OCI-LY7 (cell line): ENCODE data around the gene SSU72. TPM values are rescaled to one million over a fixed set of nuclear protein-coding genes. Genes with fewer than 3 reads are reported as not detected.

Source experiments
- BruUV-seq: library from RNA; stranded (reverse); fragments of 400-500 nt; replicated peaks from 2 replicates; lab custom pipeline; 2021; lab: Mats Ljungman, UMichigan
- CTCF ChIA-PET: fragments of 300-600 bp; sonication (Branson Sonifier 250); formaldehyde crosslinking; loops from one replicate; lab custom pipeline; 2022; ENCODE audit warnings: antibody characterized with exemption; ENCODE audit not compliant: unreplicated experiment; lab: Charles Lee
- POLR2A ChIA-PET: fragments of 300-600 bp; sonication (Branson Sonifier 250); formaldehyde crosslinking; loops from one replicate; lab custom pipeline; 2022; ENCODE audit warnings: antibody characterized with exemption; lab: Charles Lee
- DNase-seq: peaks from one replicate; pipeline ENCODE4 v3.0.0-alpha.2; 2015; ENCODE audit warnings: low spot score
- H2AFZ ChIP-seq: fragments of 200-600 bp; sonication (generic), shearing (Covaris generic); 2 replicates; pipeline ENCODE4 v1.6.1; 2014; ENCODE audit warnings: mild to moderate bottlenecking, antibody characterized with exemption, low read length, moderate library complexity
- H3K27ac ChIP-seq: fragments of 200-600 bp; sonication (generic); 2 replicates; pipeline ENCODE4 v1.5.1; 2014; ENCODE audit warnings: mixed run types, low read depth, mild to moderate bottlenecking, moderate library complexity, low read length, inconsistent platforms; ENCODE audit not compliant: poor library complexity, severe bottlenecking
- H3K36me3 ChIP-seq: fragments of 200-600 bp; sonication (generic); 2 replicates; pipeline ENCODE4 v1.6.1; 2014; ENCODE audit warnings: mild to moderate bottlenecking, antibody characterized with exemption, low read length, moderate library complexity, mixed read lengths; ENCODE audit not compliant: insufficient read depth
- H3K4me1 ChIP-seq: fragments of 200-600 bp; sonication (generic); 2 replicates; pipeline ENCODE4 v1.5.1; 2014; ENCODE audit warnings: mild to moderate bottlenecking, low read length; ENCODE audit not compliant: insufficient read depth, poor library complexity, severe bottlenecking
- H3K4me2 ChIP-seq: fragments of 200-600 bp; sonication (generic); 2 replicates; pipeline ENCODE4 v1.6.1; 2014; ENCODE audit warnings: mild to moderate bottlenecking, low read length
- H3K4me3 ChIP-seq: fragments of 200-600 bp; sonication (generic); 2 replicates; pipeline ENCODE4 v1.5.1; 2014; ENCODE audit warnings: mild to moderate bottlenecking, low read depth, low read length; ENCODE audit not compliant: poor library complexity, severe bottlenecking
- H3K79me2 ChIP-seq: fragments of 200-600 bp; sonication (generic); 2 replicates; pipeline ENCODE4 v1.6.1; 2016; ENCODE audit warnings: low read depth, mild to moderate bottlenecking, low read length, moderate library complexity, mixed read lengths; ENCODE audit not compliant: insufficient read depth
- H3K9me2 ChIP-seq: fragments of 200-600 bp; sonication (generic); 2 replicates; pipeline ENCODE4 v1.6.1; 2016; ENCODE audit warnings: mild to moderate bottlenecking, low read length, mixed read lengths; ENCODE audit not compliant: insufficient read depth
- H3K9me3 ChIP-seq: fragments of 200-600 bp; sonication (generic); 2 replicates; pipeline ENCODE4 v1.6.1; 2014; ENCODE audit warnings: mild to moderate bottlenecking, mixed run types, low read length, mixed read lengths
- H4K20me1 ChIP-seq: fragments of 200-600 bp; sonication (generic); 2 replicates; pipeline ENCODE4 v1.6.1; 2014; ENCODE audit warnings: mild to moderate bottlenecking, antibody characterized with exemption, low read length, moderate library complexity, mixed read lengths; ENCODE audit not compliant: insufficient read depth
- EZH2phosphoT487 ChIP-seq: fragments of 200-600 bp; sonication (generic); IDR thresholded peaks from 2 replicates; pipeline ENCODE4 v1.6.1; 2018; ENCODE audit warnings: low read depth, borderline replicate concordance, mild to moderate bottlenecking, mixed run types, antibody characterized with exemption, low read length, moderate library complexity, mixed read lengths
- intact Hi-C: fragments of 100-400 bp; cut with micrococcal nuclease; formaldehyde crosslinking; loops from one replicate; pipeline ENCODE4 v1.10.0; 2022; ENCODE audit not compliant: unreplicated experiment
- total RNA-seq, 2 experiments: library from RNA; depleted of rRNA in 1 of 2; stranded (reverse); fragments of >200 nt in 1 of 2; shearing (Covaris generic) in 1 of 2; gene quantifications; 2 replicates each; pipeline ENCODE4 v1.2.3, GENCODE V29; 2014 to 2022
- TF ChIP-seq, protein P1 (sequence below): fragments of 200-600 bp; sonication (generic); conservative IDR thresholded peaks from 2 replicates; pipeline ENCODE4 v1.5.1; 2014; ENCODE audit warnings: mild to moderate bottlenecking, antibody characterized with exemption, low read length, moderate library complexity, mixed read lengths

The SSU72 gene
- total RNA-seq, 2 experiments from 2014 or later, result 97.7 to 149 TPM

DNA sequence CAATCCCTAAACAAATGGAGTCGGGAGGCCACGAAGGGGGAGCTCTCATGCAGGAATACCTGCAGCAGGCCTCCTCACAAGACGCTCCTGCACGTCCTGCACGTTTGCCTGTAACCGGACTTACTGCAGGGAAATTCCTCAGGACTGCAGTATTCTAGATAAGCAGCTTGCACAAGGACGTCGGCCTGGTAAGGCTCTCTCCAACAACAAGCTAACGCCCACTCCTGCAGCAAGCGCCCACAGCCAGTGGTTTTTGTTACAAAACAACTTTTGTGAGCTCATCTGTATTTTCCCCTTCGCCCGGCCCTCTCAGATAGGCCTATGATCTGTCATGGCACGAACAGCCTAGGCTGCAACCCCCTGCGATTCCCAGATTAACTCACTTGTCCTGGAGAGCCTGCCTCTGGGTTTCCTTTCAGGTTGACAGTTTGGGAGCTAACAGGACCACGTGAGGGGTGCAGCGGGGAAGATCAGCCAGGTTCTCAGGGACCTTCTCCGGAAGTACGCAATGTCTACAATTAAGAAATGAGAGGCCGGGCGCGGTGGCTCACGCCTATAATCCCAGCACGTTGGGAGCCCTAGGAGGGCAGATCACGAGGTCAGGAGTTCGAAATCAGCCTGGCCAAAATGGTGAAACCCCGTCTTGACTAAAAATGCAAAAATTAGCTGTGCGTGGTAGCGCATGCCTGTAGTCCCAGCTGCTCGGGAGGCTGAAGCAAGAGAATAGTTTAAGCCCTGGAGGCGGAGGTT is 39.7 kb upstream of the SSU72 start:
- no TSS peak for BruUV-seq
- H3K27ac ChIP-seq, result no peak overlapping the region
- POLR2A ChIA-PET, result interaction anchor here (0.6 to 1.9 kb wide), 5 partner anchors 10 to 214 kb away, joined by 3 to 4 read pairs (median 3); no protein-coding TSS in a partner anchor
- H3K36me3 ChIP-seq, result no peaks in the 10 kb centered on the region
- H3K9me2 ChIP-seq, result no peaks in the 10 kb centered on the region
- peaks cover 36% of the 10 kb centered on the region for H3K4me1 ChIP-seq
- peak overlapping the region; percentile 95 for H3K4me2 ChIP-seq
- intact Hi-C loops, result no loop called here
- CTCF ChIA-PET, result interaction anchor here (1.2 kb wide), 1 partner anchor 11 kb away, joined by 13 read pairs; no protein-coding TSS in a partner anchor
- no peaks in the 10 kb centered on the region for H4K20me1 ChIP-seq
- H3K9me3 ChIP-seq, result no peaks in the 10 kb centered on the region
- DNase-seq, result no peak
- peaks cover 14% of the 10 kb centered on the region; the same call in 1 of the 2 replicates for H3K79me2 ChIP-seq
- TF ChIP-seq, protein P1, sequence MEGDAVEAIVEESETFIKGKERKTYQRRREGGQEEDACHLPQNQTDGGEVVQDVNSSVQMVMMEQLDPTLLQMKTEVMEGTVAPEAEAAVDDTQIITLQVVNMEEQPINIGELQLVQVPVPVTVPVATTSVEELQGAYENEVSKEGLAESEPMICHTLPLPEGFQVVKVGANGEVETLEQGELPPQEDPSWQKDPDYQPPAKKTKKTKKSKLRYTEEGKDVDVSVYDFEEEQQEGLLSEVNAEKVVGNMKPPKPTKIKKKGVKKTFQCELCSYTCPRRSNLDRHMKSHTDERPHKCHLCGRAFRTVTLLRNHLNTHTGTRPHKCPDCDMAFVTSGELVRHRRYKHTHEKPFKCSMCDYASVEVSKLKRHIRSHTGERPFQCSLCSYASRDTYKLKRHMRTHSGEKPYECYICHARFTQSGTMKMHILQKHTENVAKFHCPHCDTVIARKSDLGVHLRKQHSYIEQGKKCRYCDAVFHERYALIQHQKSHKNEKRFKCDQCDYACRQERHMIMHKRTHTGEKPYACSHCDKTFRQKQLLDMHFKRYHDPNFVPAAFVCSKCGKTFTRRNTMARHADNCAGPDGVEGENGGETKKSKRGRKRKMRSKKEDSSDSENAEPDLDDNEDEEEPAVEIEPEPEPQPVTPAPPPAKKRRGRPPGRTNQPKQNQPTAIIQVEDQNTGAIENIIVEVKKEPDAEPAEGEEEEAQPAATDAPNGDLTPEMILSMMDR, result no peak
- TF ChIP-seq EZH2phosphoT487, result no peak
- peak overlapping the region; percentile 85 for H3K4me3 ChIP-seq
- H2AFZ ChIP-seq, result no peak overlapping the region

DNA sequence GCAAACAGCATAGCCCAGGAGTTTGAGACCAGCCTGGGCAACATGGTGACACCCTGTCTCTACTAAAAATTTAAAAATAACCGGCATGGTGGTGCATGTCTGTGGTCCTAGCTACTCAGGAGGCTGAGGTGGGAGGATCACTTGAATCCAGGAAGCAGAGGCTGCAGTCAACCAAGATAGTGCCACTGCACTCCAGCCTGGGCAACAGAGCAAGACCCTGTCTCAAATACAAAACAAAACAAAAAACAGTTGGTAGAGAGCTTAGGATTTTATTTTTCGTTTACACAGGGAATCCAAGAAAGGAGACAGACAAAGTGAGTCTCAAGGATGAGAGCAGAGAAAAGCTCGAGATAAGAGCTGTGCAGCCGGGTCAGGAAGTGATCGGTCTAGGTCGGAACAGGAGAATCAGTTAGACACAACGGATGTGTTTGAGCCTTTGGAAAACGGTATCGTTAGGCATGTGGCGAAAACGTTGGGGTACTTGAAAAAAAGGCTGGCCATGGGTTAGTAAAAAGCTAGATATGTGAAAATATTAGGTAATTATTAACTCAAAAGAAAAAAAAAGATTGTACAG is 38.9 kb upstream of the SSU72 start:
- no peak overlapping the region for H2AFZ ChIP-seq
- H3K4me3 ChIP-seq, result peak overlapping the region; percentile 85
- intact Hi-C loops, result no loop called here
- TSS peak; percentile 74 for BruUV-seq
- peaks cover 14% of the 10 kb centered on the region; the same call in 1 of the 2 replicates for H3K79me2 ChIP-seq
- peak overlapping the region; percentile 95 for H3K4me2 ChIP-seq
- ChIA-PET POLR2A (interaction anchor here (0.6 to 1.3 kb wide), 4 partner anchors 56 to 518 kb away, joined by 3 to 4 read pairs (median 3); no protein-coding TSS in a partner anchor), CTCF (interaction anchor here (1.2 kb wide), 1 partner anchor 12 kb away, joined by 13 read pairs; no protein-coding TSS in a partner anchor)
- TF ChIP-seq, protein P1, result no peak
- TF ChIP-seq EZH2phosphoT487, result no peak
- H3K4me1 ChIP-seq, result peaks cover 36% of the 10 kb centered on the region
- no peaks in the 10 kb centered on the region for H4K20me1 ChIP-seq
- no peak overlapping the region for H3K27ac ChIP-seq
- H3K9me3 ChIP-seq, result no peaks in the 10 kb centered on the region
- H3K36me3 ChIP-seq, result no peaks in the 10 kb centered on the region
- H3K9me2 ChIP-seq, result no peaks in the 10 kb centered on the region
- DNase-seq, result no peak
